RWPE2 (cell line): ENCODE results near the gene RNLS.

ENCODE experiments used
- ATAC-seq: fragments of 200-7000 bp; cut with Tn5 transposase; 3 replicates; pipeline ENCODE4 v1.9.1; 2021; ENCODE audit warnings: low read depth
- DNase-seq: peaks from one replicate; pipeline ENCODE4 v3.0.0-alpha.2; 2020; ENCODE audit warnings: low spot score
- H3K27ac ChIP-seq: fragments of 450-650 bp; 2 replicates; pipeline ENCODE4 v1.5.1; 2017; ENCODE audit warnings: mild to moderate bottlenecking; ENCODE audit not compliant: poor library complexity, severe bottlenecking
- H3K27me3 ChIP-seq: fragments of 250-450 bp; sonication (Bioruptor Pico); 2 replicates; pipeline ENCODE4 v1.5.1; 2021; ENCODE audit warnings: mild to moderate bottlenecking, moderate library complexity; ENCODE audit not compliant: insufficient read depth, poor library complexity, severe bottlenecking
- H3K36me3 ChIP-seq: fragments of 250-450 bp; sonication (Bioruptor Pico); 2 replicates; pipeline ENCODE4 v1.5.1; 2020; ENCODE audit warnings: low read depth, mild to moderate bottlenecking, moderate library complexity
- H3K4me1 ChIP-seq: fragments of 250-450 bp; sonication (Bioruptor Pico); 2 replicates; pipeline ENCODE4 v1.5.1; 2021; ENCODE audit warnings: mild to moderate bottlenecking, moderate library complexity; ENCODE audit not compliant: insufficient read depth, poor library complexity, severe bottlenecking
- H3K4me3 ChIP-seq: fragments of 250-450 bp; sonication (Bioruptor Pico); 2 replicates; pipeline ENCODE4 v1.5.1; 2021; ENCODE audit warnings: mild to moderate bottlenecking, moderate library complexity; ENCODE audit not compliant: severe bottlenecking
- H3K9me3 ChIP-seq: fragments of 250-450 bp; sonication (Bioruptor Pico); 2 replicates; pipeline ENCODE4 v1.5.1; 2021; ENCODE audit warnings: mild to moderate bottlenecking, moderate library complexity; ENCODE audit not compliant: severe bottlenecking
- CTCF ChIP-seq: fragments of 450-650 bp; IDR thresholded peaks from one replicate; pipeline ENCODE4 v1.5.1; 2017; ENCODE audit warnings: mild to moderate bottlenecking, moderate library complexity; ENCODE audit not compliant: poor library complexity, severe bottlenecking

RNLS gene

GRCh38 chr10:88461426-88461825 is 121.7 kb downstream of the RNLS start:
- Histone ChIP-seq H3K4me1 (no peaks in the 10 kb centered on the region), H3K27ac (no peak overlapping the region), H3K36me3 (no peaks in the 10 kb centered on the region), H3K27me3 (no peaks in the 10 kb centered on the region), H3K4me3 (no peak overlapping the region), H3K9me3 (no peaks in the 10 kb centered on the region)
- DNase-seq (no peak), ATAC-seq (no peak)
- no peak for TF ChIP-seq CTCF

- Histone ChIP-seq H3K36me3 (no peaks in the 10 kb centered on the region), H3K27ac (no peak overlapping the region), H3K4me1 (no peaks in the 10 kb centered on the region), H3K27me3 (no peaks in the 10 kb centered on the region), H3K4me3 (no peak overlapping the region), H3K9me3 (no peaks in the 10 kb centered on the region)
- no peak for ATAC-seq
- no peak for TF ChIP-seq CTCF
- DNase-seq = no peak
These were observed 123.6 kb downstream of the RNLS start for GRCh38 chr10:88459530-88459929.

GRCh38 chr10:88458209-88458608 is 124.9 kb downstream of the RNLS start:
- no peak for TF ChIP-seq CTCF
- no peaks in the 10 kb centered on the region for H3K9me3 ChIP-seq
- H3K27me3 ChIP-seq = no peaks in the 10 kb centered on the region
- no peak for DNase-seq
- H3K27ac ChIP-seq = no peak overlapping the region
- no peak overlapping the region for H3K4me3 ChIP-seq
- no peaks in the 10 kb centered on the region for H3K4me1 ChIP-seq
- no peak for ATAC-seq
- no peaks in the 10 kb centered on the region for H3K36me3 ChIP-seq

- Histone ChIP-seq H3K36me3 (no peaks in the 10 kb centered on the region), H3K9me3 (no peaks in the 10 kb centered on the region), H3K4me3 (no peak overlapping the region), H3K4me1 (no peaks in the 10 kb centered on the region), H3K27ac (no peak overlapping the region), H3K27me3 (no peaks in the 10 kb centered on the region)
- TF ChIP-seq CTCF = no peak
- DNase-seq (no peak), ATAC-seq (no peak)
These were observed 125.5 kb downstream of the RNLS start for GRCh38 chr10:88457660-88458059.

GRCh38 chr10:88456730-88457129 is 126.4 kb downstream of the RNLS start:
- Histone ChIP-seq H3K9me3 (no peaks in the 10 kb centered on the region), H3K4me3 (no peak overlapping the region), H3K27me3 (no peaks in the 10 kb centered on the region), H3K36me3 (no peaks in the 10 kb centered on the region), H3K4me1 (no peaks in the 10 kb centered on the region), H3K27ac (no peak overlapping the region)
- no peak for TF ChIP-seq CTCF
- DNase-seq (no peak), ATAC-seq (no peak)
